EH (cell line): ENCODE results near the gene TDP2.
"Not testable (repeated sequence)": the region's sequence is repeated elsewhere in the genome, so short reads cannot be mapped to it uniquely, and the experiment has no call there.

Experiments used
- DNase-seq: peaks from one replicate; pipeline ENCODE4 v3.0.0-alpha.2; 2015; ENCODE audit warnings: low read depth

The TDP2 gene

DNA sequence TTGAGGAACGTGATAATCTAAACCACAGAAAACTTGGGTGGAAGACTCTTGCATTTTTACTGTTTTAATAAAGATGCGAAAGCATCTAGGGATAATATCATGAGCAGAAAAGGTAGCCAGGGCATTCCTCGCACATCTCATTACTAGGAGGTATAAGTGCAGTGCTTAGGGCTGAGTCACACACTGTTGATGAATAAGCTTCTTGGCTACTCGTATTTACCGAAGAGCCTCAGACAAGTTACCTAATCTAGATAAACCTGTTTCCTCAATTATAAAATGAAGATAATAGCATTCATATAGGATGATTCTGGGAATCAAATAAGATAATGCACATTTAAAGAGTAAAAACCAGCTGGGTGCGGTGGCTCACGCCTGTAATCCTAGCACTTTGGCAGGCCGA, 19.9 kb downstream of the TDP2 start:
- DNase-seq: peak; percentile 20

DNA sequence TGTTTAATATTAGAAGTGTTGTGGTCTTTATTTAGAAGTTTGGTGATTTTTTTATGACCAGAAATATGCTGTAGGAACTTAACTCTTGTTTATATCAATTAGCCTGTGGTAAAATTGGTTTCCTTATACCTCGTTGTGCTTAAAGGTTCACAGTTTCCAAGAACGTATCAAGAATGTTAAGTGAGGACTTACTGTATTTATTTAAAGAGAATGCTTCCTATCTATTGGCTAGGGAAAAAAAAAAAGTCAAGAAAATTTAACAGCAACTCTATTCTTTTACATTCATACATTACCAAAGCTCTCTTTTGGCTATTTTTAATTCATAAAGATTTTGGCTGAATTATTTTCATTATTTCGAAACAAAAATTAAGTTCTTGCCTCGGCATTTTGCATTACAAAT, 22.3 kb downstream of the TDP2 start:
- DNase-seq: no peak

DNA sequence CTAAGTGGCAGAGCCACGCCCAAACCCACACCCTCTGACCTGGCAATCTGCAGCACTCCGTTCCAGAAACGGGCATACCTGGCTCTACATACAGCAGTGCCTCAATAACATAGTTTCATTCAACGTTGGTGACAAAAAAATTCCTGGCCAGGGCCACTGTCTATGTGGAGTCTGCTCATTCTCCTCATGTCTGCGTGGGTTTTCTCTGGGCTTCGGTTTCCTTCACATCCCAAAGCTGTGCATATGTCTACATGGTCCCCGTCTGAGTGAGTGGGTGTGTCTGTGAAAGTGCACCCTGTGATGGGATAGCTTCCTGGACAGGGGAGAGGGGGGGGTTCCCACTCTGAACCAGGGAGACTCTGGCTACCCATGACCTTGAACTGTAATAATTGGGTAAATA, 22.8 kb downstream of the TDP2 start:
- DNase-seq: no peak

DNA sequence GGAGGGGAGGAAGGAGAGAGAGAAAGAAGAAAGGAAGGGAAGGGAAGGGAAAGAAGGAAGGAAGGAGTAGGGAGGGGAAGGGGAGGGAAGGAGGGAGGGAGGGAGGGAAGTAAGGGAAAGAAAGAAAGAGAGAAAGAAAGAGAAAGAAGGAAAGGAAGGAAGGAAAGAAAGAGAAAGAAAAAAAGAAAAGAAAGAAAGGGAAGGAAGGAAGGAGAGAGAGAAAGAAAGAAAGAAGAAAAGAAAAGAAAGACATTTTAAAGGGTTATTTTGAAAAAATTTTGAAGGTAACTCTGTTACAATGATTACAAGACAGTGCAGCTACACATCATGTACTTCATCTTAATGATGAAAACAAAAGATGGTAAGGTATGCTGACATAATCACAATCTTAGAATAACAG, 24.6 kb downstream of the TDP2 start:
- no peak for DNase-seq

DNA sequence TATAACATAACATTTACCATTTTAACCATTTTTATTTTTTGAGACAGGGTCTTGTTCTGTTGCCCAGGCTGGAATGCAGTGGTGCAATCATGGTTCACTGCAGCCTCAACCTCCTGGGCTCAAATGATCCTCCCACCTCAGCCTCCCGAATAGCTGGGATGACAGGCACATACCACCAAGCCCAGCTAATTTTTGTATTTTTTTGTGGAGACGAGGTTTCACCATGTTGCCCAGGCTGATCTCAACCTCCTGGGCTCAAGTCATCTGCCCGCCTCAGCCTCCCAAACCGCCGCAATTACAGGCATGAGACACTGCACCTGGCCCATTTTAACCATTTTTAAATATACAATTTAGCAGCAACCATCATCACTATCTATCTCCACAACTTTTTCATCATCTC, 26.1 kb downstream of the TDP2 start:
- not testable (repeated sequence) for DNase-seq

DNA sequence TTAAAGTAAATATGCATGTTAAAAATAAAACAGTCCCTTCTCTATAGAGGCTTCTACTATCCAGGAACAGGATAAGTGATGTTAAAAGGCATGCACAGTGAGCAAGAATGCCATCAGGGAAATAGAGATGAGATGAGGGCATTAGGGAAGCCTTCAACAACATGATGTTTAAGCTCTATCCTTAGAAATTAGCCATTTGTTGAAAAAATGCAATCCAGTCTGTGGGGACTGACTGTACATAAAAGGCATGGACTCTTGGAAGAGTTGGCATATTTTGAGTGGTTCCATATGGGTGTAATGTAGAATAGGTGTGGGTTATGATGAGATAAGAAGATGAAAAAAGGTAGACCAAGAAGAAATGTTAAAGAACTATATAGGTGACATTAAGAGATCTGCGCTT, 26.5 kb downstream of the TDP2 start:
- DNase-seq: no peak

DNA sequence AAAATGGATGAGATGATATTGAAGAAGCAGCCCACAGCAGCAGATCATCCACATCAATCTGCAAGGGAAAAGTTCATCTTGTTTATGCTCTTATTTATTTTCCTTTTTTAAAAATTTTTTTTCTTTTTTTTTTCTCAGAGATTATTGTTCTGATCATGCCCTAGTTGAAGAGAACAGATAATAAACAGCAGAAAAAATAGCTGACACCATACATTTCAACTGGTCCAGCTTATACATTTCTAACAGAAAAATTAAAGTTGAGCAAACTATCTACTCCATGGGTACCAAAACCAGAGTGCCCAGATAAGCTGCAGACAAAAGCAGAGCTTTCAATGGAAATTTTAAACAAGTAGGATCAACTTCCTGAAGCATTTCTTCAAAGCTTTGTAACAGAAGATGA, 30.0 kb downstream of the TDP2 start:
- no peak for DNase-seq

DNA sequence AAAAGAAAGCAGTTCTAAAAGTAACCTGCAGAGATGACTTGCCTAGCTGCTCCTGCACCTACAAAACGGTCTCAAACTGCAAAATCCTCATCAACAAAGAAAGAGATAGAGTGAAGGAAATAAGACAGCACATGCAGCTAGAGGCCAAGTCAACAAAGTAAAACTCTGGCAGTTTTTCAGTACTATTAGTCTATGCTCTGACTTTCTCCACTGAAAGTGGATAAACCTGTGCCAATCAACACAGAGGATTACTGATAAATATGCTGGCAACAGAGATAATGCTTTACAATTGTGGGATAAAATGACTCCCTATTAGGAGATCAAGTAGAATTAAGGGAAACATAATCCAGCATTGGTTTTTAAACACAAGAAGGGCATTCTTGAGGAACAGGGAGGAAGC, 34.1 kb downstream of the TDP2 start:
- DNase-seq: no peak

DNA sequence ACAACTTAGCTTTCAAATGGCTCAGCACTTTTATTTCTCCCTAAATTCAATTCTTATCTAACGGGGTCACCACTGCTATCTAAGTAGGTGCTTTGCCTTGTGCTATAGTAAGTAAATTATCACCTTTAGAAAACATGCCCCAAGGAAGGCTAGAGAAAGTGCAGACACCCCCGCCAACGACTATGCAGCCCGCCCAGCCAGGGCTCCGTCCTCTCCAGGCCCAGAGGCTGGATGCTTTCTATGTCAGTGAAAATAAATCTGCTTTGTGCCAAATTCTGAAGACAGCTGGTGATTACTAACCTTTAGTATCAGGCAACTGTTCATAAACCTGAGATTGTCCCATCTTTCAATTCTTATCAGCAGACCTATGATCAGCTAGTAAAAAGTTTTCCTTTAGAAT, 35.0 kb downstream of the TDP2 start:
- DNase-seq: no peak

DNA sequence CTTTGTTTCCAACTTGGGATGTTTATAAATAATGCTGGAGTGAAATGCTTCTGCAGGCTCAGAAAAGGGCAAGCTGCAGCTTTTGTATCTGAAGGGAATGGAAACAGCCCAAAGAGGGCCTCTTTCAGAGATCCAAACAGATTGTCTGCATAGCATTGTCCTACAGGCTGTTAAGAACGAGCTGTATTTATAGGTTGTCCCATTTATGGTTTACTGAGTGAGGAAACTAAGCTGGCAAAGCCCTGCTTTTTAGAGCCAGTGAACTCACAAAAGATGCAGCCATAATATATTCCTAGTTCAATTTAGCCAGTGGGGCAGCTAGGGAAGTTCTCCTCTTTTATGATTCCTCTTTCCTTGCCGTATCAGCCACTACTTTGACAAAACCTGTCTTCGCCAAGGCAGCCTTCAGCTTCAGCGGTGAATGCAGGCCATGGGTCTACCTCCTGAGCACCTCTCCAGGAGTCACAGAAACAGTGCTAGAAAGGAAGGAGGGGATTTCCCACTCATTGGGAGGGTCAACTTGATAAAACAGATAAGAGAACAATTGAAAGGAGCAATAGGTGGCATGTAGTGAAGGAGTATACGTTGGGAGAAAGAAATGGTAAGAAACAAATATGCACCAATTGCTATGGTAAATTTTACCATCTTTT, 35.7 kb downstream of the TDP2 start:
- DNase-seq: no peak

DNA sequence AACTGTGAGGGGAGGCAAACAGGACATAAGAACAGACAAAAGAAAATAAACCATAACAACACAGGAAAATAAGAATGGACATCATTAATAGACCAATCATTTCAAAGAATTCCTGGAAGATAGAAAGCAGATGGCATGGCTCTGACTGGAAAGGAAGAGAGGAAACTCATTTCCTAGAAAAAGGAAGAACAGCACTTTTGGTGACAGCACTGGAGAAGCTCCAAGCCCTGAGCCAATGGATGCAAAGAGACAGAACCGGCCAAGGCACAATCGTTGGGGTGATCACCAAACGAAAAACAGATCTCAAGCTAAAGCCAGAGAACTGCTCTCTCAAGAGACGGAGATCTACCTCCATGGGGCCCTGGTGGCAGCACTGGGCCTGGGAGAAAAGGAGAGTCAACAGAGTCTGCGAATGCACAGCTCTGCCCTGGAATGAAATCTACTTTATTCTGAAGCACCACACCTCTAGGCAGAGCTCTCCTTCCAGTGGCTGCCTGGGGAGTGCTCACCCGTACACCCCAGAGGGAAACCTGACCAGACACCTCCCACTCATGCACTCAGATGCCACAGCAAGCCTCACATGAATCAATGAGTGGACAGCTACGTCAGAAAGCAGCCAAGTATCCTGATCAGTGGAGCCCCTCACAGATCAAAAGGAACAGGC, 44.9 kb downstream of the TDP2 start:
- DNase-seq: no peak

DNA sequence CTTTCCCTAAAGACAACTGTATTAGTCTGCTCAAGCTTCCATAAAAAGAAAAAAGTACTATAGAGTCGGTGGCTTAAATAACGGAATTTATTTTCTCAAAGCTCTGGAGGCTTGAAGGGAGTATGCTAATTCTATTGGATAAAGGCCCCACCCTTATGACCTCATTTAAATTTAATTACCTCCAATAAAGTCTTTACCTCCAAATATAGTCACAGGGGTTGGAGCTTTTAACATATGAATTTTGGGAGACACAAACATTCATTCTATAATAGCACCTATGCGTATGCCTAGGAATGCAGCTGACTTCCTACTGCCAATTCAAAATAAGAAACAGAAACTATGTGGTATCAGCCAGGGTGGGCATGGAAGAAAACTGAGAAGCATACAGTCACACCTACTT, 46.1 kb downstream of the TDP2 start:
- no peak for DNase-seq

DNA sequence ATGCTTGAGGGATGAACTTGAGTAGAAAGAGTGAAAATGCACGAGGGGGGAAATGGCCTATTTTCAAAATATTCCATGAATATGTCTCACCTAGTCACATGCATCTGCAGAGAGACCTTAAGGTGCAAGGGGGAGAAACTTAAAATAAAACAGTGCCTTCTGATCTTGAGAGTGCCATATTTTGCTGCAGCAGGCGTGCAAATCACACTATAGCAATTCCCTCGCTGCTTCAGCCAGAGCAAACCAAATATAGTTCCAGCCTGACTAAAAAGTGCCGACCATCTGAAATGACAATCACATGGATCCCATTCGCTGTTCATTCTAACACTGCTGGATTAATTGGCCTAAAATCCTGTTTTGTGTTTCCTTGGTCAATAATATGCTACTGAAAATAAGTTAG, 47.0 kb downstream of the TDP2 start:
- DNase-seq: no peak

DNA sequence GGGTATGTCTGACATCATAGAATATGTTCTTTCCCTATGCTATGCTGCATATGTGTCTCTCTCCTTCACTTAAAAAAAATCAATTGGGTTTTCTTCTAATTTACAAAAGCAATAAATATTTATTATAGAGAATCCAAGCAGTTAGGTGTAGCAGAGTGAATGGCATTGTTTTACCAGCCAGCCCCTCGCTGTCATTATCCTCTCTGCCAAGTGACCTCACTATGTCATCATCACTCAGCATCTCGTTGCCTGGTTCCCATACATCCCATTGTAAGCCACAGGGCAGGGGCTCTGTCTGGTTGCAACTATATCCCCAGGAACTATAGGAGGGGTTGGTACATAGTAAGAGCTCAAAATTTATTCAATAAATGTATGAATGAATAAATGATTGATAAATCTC, 52.1 kb downstream of the TDP2 start:
- DNase-seq: no peak

DNA sequence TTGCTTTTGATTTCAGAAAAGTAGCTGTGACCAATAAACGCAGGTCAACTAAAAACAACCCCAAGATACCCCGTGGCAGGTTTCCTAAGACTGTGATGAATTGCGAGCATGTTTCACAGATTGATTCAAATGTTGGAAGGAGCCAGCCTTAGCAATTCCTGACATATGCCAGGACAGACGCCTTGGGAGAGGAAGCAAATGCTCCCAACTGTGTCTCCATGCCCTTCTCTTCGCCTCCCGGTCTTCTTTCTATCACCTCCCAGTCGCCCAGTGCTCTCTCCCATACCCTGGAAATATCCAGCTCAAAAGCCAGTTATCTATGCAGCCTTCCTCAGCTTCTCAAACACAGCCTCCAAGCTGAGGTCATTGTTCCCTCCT, 52.7 kb downstream of the TDP2 start:
- DNase-seq: no peak

DNA sequence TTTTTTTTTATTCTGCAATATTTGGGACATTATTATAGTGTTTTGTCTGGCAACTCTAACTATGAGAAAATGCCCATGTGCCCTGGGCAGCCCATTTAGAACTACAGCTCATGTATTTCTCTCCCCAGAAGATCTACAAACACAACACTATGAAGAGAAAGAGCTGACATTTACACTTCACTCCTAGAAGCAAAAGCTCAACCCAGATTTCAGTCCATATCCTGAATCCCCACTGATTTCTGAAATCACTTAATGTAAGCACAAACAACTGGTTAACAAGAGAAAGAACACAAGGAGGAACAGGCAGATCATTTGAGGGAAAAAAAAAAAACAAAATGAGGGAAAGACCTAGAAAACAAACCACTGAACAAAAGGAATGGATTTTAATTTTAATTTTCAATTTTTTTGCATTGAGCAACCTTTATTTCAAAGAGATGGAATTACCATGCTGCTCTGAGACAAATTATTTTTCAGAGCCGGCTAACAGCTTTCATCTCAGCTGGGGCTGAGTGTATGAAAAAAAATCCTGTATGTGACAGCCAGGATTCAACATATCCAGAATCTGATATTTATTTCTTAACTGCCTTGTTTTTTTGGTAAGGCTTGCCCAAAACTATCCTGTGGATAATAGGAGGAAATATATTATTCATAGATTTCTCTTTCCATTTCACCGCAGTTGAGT, 53.2 kb downstream of the TDP2 start:
- DNase-seq: no peak

DNA sequence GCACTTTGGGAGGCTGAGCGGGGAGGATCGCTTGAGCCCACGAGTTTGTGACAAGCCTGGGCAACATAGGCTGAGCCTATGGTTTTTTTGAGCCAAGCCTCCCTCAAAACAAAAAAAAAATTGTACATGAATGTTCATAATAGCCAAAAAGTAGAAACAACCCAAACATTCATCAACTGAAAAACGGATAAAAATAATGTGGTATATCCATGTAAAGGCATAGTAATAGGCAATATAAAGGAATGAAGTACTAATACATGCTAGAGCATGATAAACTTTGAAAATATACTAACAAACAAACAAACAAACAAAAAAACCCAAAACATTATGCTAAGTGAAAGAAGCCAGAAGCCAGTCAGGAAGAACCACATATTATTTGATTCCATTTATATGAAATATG, 56.0 kb downstream of the TDP2 start:
- no peak for DNase-seq

DNA sequence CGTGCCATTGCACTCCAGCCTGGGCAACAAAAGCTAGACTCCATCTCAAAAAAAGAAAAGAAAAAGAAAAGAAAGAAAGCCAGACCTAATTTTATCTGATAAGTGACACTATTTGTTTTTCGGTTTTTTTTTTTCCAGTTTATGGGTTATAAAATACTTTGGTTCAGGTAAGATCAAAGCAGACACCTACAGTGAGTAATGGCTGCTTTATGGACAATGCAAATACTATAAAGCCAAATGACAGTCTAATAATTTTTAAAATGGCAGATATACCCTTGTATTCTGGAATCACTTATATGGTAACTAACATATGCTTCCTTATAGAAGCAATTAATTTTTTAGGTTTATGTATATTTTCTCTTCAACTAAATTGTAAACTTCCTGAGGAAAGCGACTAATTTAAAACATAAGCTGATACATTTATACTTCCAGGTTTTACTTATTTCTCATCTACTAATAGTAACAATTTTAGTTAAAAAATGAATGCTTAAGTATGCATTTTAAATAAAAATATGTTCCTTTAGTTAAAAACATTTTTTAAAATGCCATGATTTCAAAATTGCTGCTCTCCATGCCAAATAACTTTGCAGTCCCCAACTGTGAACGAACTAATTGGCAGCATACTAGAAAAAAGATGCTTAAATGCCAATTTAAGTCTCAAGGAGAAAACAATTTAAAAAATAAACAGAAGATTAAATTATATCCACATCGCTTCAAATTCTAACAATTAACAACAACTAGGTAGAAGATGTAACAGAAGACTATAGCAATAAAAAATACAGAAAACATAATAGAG, 59.2 kb downstream of the TDP2 start:
- no peak for DNase-seq

DNA sequence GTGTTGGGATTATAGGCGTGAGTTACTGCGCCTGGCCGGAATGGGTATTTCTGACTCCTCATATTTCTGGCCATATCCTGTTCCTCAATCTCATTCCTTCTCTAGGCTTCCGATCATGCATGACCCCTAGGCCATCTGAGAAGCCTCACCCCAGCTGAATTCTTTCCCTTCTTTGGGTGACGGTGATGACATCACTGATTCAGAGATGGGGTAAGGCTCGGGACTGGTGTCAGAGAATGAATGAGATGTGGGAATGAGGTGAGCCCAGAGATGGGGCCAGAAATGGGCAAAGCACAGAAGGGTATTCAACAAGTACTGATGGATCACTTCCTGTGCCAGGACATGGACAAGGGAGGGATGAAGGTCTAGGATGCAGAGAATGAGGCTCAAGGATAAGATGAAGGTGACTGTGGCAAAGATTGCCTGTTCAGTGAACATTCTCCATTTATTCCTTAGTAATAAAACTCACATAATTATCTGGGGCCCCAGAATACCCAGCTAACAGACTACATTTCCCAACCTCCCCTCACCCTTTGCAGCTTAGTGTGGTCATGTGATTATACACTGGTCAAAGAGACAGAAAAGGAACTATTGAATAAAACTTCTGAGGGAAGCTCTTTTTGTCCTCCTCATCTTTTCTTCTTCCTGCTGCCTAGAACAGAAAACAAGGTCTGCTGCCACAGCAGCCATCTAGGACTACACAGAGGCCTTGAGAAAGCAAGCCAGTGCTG, 60.3 kb downstream of the TDP2 start:
- DNase-seq: no peak

DNA sequence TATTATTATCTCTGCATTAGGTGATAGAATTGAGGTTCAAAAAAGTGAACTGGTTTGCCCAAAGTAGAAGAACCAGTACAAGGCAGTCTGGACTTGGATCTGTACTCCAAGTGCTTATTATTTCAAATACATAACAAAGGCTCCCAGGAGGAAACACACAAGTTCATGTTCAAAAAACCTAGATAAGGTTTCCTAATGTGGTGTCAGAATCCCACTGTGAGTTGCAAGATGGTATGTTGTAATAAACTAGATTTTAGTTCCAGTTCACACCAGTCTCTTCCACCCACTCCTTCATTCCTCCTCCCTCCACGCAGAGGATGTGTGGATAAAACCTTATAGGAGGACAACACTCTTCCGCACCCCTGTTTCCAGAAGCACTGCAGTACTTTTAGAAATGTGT, 63.5 kb downstream of the TDP2 start:
- no peak for DNase-seq

DNA sequence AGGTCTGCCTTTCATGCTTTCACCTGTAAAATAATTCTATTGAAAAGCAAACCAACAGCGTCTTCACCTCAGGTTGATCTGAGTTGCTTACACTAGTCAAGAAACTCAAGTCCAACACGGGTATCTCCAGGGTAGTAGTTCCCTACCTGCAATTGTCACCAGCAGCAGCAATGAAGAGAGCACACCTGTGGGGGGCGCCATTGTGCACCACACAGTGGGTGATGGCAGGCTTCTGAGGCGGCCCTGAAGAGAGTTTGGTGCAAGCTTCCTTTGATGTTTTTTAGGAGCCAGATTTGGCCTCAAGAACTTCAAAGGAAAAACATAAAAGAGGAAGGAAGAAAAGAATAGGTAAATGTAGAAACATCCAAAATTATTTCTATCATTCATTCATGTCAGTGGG, 65.8 kb downstream of the TDP2 start:
- no peak for DNase-seq
